NCI-H446 (cell line): ENCODE data around the gene DMBX1.

Experiments
- DNase-seq, 2 experiments: peaks; one replicate each; lab custom pipeline; 2025; lab: John Stamatoyannopoulos, UW

Gene DMBX1

GRCh38 chr1:46503421-46503820 is 13.8 kb downstream of the DMBX1 start:
- DNase-seq = no peak

- no peak for DNase-seq
Measured at GRCh38 chr1:46506470-46507219, 17.0 kb downstream of the DMBX1 start.

GRCh38 chr1:46508757-46509156 is 19.1 kb downstream of the DMBX1 start:
- DNase-seq = no peak

- DNase-seq = no peak
Measured at GRCh38 chr1:46510341-46510997, 20.8 kb downstream of the DMBX1 start.

- DNase-seq = no peak
Measured at GRCh38 chr1:46510998-46511365, 21.3 kb downstream of the DMBX1 start.

GRCh38 chr1:46512135-46512791 is 22.6 kb downstream of the DMBX1 start:
- DNase-seq = no peak

- DNase-seq = no peak
Measured at GRCh38 chr1:46512792-46513190, 23.2 kb downstream of the DMBX1 start.

GRCh38 chr1:46513536-46513935 is 23.9 kb downstream of the DMBX1 start:
- no peak for DNase-seq

- DNase-seq = no peak
Measured at GRCh38 chr1:46515576-46515975, 25.9 kb downstream of the DMBX1 start.

GRCh38 chr1:46516200-46516950 is 26.7 kb downstream of the DMBX1 start:
- DNase-seq = no peak

GRCh38 chr1:46517010-46517600 is 27.5 kb downstream of the DMBX1 start:
- no peak for DNase-seq

GRCh38 chr1:46517932-46518498 is 28.4 kb downstream of the DMBX1 start:
- DNase-seq = no peak

GRCh38 chr1:46519209-46519608 is 29.6 kb downstream of the DMBX1 start:
- DNase-seq = no peak

GRCh38 chr1:46520063-46520911 is 30.7 kb downstream of the DMBX1 start:
- DNase-seq = peak; percentile 37 to 72

GRCh38 chr1:46521414-46521813 is 31.8 kb downstream of the DMBX1 start:
- no peak for DNase-seq

GRCh38 chr1:46522184-46522968 is 32.7 kb downstream of the DMBX1 start:
- DNase-seq = peak; percentile 26 to 54

GRCh38 chr1:46522969-46523320 is 33.3 kb downstream of the DMBX1 start:
- no peak for DNase-seq

GRCh38 chr1:46523496-46524353 is 34.1 kb downstream of the DMBX1 start:
- DNase-seq = peak; percentile 56 to 84

- DNase-seq = no peak
Measured at GRCh38 chr1:46524843-46525242, 35.2 kb downstream of the DMBX1 start.
